HG03135 (cell line): ENCODE data around the gene BEX4.
"Not testable (repeated sequence)": the region's sequence is repeated elsewhere in the genome, so short reads cannot be mapped to it uniquely, and the experiment has no call there.

Experiments
- ATAC-seq: cut with Tn5 transposase; IDR thresholded peaks from one replicate; pipeline ENCODE4 v1.9.1; 2021; ENCODE audit warnings: mild to moderate bottlenecking, moderate library complexity; ENCODE audit not compliant: unreplicated experiment

The BEX4 gene

GRCh38 chrX:103214870-103215424, at the start of gene BEX4:
TSS of gene BEX4 (plus strand) at chrX:103215108. CDS start at chrX:103216154, 1,046 bp downstream.
- ATAC-seq, result peak; percentile 98

GRCh38 chrX:103170216-103170615, 44.7 kb upstream of the BEX4 start:
- no peak for ATAC-seq

GRCh38 chrX:103171353-103171752, 43.6 kb upstream of the BEX4 start:
- ATAC-seq, result no peak

GRCh38 chrX:103175256-103175655, 39.7 kb upstream of the BEX4 start:
- not testable (repeated sequence) for ATAC-seq

- ATAC-seq, result peak; percentile 74
These were observed 38.8 kb upstream of the BEX4 start for GRCh38 chrX:103175944-103176753.

- ATAC-seq, result no peak
These were observed 37.4 kb upstream of the BEX4 start for GRCh38 chrX:103177556-103177955.

GRCh38 chrX:103183912-103184311, 31.0 kb upstream of the BEX4 start:
- ATAC-seq, result no peak

- ATAC-seq, result no peak
These were observed 26.9 kb upstream of the BEX4 start for GRCh38 chrX:103187953-103188475.

GRCh38 chrX:103197721-103198306, 17.1 kb upstream of the BEX4 start:
- ATAC-seq, result no peak

- ATAC-seq, result not testable (repeated sequence)
These were observed 16.2 kb upstream of the BEX4 start for GRCh38 chrX:103198668-103199067.

GRCh38 chrX:103201041-103201440, 13.9 kb upstream of the BEX4 start:
- no peak for ATAC-seq

- ATAC-seq, result no peak
These were observed 4.9 kb upstream of the BEX4 start for GRCh38 chrX:103210056-103210455.

GRCh38 chrX:103211012-103211715, 3.7 kb upstream of the BEX4 start:
- ATAC-seq, result no peak

GRCh38 chrX:103212749-103213457, 2.0 kb upstream of the BEX4 start:
- ATAC-seq, result no peak

- ATAC-seq, result peak; percentile 26
These were observed 600 bp downstream of the BEX4 start for GRCh38 chrX:103215425-103215991.

GRCh38 chrX:103220511-103221323, 5.8 kb downstream of the BEX4 start:
- ATAC-seq, result no peak

GRCh38 chrX:103225918-103226317, 11.0 kb downstream of the BEX4 start:
- not testable (repeated sequence) for ATAC-seq

- ATAC-seq, result no peak
These were observed 18.4 kb downstream of the BEX4 start for GRCh38 chrX:103233263-103233662.

GRCh38 chrX:103234869-103235268, 20.0 kb downstream of the BEX4 start:
- ATAC-seq, result no peak
